ENCODE results near the gene TYRO3. TPM values are rescaled to one million over a fixed set of nuclear protein-coding genes. Genes with fewer than 3 reads are reported as not detected.

Gene TYRO3
- total and polyA plus RNA-seq, 2 of the 13 experiments (the other 11 are each of a cell fraction or from before 2014, with no cell fraction given), result 24.0 to 43.6 TPM

DNA sequence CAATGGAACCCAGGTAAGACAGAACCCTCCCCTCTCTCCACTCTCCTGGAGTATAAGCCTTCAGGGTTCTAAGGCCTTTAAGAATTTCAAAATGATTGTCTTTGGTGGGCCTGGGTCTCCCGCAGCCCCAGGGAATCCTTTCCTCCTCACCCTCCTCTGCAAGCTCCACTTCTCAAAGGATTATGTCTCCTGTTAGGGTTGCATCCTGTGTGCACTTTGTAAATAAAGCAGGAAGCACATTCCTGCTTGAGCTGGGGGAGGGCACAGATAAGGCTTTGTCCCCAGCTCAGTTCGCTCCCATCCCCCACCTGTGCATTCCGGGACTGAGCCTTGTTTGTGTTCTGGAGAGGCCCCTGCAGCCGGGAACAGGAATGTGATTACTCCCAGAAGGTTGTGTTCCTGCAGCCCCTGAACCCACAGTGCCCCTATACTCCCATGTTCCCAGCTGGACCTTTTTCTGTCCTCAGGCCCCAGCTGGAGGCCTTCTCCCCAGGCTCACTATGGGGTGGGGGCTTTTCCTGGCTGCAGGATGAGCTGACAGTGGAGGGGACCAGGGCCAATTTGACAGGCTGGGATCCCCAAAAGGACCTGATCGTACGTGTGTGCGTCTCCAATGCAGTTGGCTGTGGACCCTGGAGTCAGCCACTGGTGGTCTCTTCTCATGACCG lies 9.5 kb downstream of the TYRO3 start:
- Histone ChIP-seq H3K27me3 (ENCODE audit: control insufficient read depth in 1 of 2, insufficient read depth in 2 of 2, low read length in 2 of 2) (no peaks in the 10 kb centered on the region), H3K9me3 (ENCODE audit: low read length) (no peaks in the 10 kb centered on the region), H2AFZ (ENCODE audit: low read length) (no peak overlapping the region), H3K9ac (ENCODE audit: insufficient read depth, low read depth, low read length) (peak overlapping the region; percentile 69), H3K4me1 (ENCODE audit: insufficient read depth, low read length) (peaks cover 84% of the 10 kb centered on the region), H3K4me2 (ENCODE audit: low read depth, low read length) (peak overlapping the region; percentile 74), H3K4me3 (replicated peaks in 1 of 3; ENCODE audit: insufficient read depth in 1 of 3, low read depth in 2 of 3, low read length in 3 of 3) (peak overlapping the region in 2 of 3 experiments; percentile 14 to 54; a peak in 4 of 6 replicates), H4K20me1 (ENCODE audit: insufficient read depth, low read length) (no peaks in the 10 kb centered on the region), H3K27ac (ENCODE audit: extremely low read length, insufficient read depth, low read length) (peak overlapping the region; percentile 91), H3K36me3 (replicated peaks in 1 of 2; ENCODE audit: control insufficient read depth in 1 of 2, insufficient read depth in 2 of 2, low read length in 2 of 2) (peaks cover 17 to 20% of the 10 kb centered on the region in 2 experiments), H3K79me2 (ENCODE audit: insufficient read depth, low read length) (no peaks in the 10 kb centered on the region)
- POLR2A ChIA-PET, result interaction anchor here (0.6 to 2.7 kb wide), 19 partner anchors 9 to 451 kb away, joined by 3 to 32 read pairs (median 6); partner anchors contain the start of genes MGA, RPAP1 and TYRO3
- in situ Hi-C loops (cut with HindIII; ENCODE audit: extremely low pct_ligation_motif_present, low pct_unique_long_range_greater_than_20kb), result no loop called here
- WGBS (ENCODE audit: low lambda C conversion rate), result 12% methylated on average over 5 of the region's 8 CpGs
- no TSS peak for BruUV-seq (replicated peaks)
- intact Hi-C loops (cut with micrococcal nuclease; ENCODE audit: unreplicated experiment), result loop anchor here (1.0 kb wide), 1 partner anchor 11 kb away; no protein-coding TSS in a partner anchor
- DNase-seq (ENCODE audit: low spot score) (peak; percentile 98), FAIRE-seq (peak; percentile 99), ATAC-seq (peak; percentile 88)
- CTCF ChIA-PET (ENCODE audit: low intra/inter-chr PET ratio, low total read pairs), result interaction anchor here (1.6 kb wide), 1 partner anchor 11 kb away, joined by 6 read pairs; the partner anchor contains the start of gene TYRO3
- TF ChIP-seq NKX3-1 (CRISPR knock-in tag; IDR thresholded peaks at IDR 0.05), result peak; percentile 69
- TF ChIP-seq, protein P1, sequence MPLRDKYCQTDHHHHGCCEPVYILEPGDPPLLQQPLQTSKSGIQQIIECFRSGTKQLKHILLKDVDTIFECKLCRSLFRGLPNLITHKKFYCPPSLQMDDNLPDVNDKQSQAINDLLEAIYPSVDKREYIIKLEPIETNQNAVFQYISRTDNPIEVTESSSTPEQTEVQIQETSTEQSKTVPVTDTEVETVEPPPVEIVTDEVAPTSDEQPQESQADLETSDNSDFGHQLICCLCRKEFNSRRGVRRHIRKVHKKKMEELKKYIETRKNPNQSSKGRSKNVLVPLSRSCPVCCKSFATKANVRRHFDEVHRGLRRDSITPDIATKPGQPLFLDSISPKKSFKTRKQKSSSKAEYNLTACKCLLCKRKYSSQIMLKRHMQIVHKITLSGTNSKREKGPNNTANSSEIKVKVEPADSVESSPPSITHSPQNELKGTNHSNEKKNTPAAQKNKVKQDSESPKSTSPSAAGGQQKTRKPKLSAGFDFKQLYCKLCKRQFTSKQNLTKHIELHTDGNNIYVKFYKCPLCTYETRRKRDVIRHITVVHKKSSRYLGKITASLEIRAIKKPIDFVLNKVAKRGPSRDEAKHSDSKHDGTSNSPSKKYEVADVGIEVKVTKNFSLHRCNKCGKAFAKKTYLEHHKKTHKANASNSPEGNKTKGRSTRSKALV (CRISPR knock-in tag; IDR thresholded peaks at IDR 0.05), result peak; percentile 67
- TF ChIP-seq, protein P2, sequence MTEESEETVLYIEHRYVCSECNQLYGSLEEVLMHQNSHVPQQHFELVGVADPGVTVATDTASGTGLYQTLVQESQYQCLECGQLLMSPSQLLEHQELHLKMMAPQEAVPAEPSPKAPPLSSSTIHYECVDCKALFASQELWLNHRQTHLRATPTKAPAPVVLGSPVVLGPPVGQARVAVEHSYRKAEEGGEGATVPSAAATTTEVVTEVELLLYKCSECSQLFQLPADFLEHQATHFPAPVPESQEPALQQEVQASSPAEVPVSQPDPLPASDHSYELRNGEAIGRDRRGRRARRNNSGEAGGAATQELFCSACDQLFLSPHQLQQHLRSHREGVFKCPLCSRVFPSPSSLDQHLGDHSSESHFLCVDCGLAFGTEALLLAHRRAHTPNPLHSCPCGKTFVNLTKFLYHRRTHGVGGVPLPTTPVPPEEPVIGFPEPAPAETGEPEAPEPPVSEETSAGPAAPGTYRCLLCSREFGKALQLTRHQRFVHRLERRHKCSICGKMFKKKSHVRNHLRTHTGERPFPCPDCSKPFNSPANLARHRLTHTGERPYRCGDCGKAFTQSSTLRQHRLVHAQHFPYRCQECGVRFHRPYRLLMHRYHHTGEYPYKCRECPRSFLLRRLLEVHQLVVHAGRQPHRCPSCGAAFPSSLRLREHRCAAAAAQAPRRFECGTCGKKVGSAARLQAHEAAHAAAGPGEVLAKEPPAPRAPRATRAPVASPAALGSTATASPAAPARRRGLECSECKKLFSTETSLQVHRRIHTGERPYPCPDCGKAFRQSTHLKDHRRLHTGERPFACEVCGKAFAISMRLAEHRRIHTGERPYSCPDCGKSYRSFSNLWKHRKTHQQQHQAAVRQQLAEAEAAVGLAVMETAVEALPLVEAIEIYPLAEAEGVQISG (CRISPR knock-in tag; IDR thresholded peaks at IDR 0.05), result peak; percentile 64; the same call in 1 of the 2 replicates
- TF ChIP-seq, protein P3, sequence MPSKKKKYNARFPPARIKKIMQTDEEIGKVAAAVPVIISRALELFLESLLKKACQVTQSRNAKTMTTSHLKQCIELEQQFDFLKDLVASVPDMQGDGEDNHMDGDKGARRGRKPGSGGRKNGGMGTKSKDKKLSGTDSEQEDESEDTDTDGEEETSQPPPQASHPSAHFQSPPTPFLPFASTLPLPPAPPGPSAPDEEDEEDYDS (CRISPR knock-in tag; IDR thresholded peaks at IDR 0.05), result peak; percentile 64
- TF ChIP-seq, protein P4, sequence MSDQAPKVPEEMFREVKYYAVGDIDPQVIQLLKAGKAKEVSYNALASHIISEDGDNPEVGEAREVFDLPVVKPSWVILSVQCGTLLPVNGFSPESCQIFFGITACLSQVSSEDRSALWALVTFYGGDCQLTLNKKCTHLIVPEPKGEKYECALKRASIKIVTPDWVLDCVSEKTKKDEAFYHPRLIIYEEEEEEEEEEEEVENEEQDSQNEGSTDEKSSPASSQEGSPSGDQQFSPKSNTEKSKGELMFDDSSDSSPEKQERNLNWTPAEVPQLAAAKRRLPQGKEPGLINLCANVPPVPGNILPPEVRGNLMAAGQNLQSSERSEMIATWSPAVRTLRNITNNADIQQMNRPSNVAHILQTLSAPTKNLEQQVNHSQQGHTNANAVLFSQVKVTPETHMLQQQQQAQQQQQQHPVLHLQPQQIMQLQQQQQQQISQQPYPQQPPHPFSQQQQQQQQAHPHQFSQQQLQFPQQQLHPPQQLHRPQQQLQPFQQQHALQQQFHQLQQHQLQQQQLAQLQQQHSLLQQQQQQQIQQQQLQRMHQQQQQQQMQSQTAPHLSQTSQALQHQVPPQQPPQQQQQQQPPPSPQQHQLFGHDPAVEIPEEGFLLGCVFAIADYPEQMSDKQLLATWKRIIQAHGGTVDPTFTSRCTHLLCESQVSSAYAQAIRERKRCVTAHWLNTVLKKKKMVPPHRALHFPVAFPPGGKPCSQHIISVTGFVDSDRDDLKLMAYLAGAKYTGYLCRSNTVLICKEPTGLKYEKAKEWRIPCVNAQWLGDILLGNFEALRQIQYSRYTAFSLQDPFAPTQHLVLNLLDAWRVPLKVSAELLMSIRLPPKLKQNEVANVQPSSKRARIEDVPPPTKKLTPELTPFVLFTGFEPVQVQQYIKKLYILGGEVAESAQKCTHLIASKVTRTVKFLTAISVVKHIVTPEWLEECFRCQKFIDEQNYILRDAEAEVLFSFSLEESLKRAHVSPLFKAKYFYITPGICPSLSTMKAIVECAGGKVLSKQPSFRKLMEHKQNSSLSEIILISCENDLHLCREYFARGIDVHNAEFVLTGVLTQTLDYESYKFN (CRISPR knock-in tag; conservative IDR thresholded peaks at IDR 0.05), result peak; percentile 98
- TF ChIP-seq PPARG (CRISPR knock-in tag; conservative IDR thresholded peaks at IDR 0.05), result peak; percentile 75; the same call in 1 of the 2 replicates
- TF ChIP-seq ZNF333 (CRISPR knock-in tag; IDR thresholded peaks at IDR 0.05; ENCODE audit: borderline replicate concordance), result no peak
- TF ChIP-seq, protein P5, sequence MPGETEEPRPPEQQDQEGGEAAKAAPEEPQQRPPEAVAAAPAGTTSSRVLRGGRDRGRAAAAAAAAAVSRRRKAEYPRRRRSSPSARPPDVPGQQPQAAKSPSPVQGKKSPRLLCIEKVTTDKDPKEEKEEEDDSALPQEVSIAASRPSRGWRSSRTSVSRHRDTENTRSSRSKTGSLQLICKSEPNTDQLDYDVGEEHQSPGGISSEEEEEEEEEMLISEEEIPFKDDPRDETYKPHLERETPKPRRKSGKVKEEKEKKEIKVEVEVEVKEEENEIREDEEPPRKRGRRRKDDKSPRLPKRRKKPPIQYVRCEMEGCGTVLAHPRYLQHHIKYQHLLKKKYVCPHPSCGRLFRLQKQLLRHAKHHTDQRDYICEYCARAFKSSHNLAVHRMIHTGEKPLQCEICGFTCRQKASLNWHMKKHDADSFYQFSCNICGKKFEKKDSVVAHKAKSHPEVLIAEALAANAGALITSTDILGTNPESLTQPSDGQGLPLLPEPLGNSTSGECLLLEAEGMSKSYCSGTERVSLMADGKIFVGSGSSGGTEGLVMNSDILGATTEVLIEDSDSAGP (CRISPR knock-in tag; IDR thresholded peaks at IDR 0.05; ENCODE audit: borderline replicate concordance), result peak; percentile 59; the same call in 1 of the 2 replicates
- TF ChIP-seq XRCC5 (optimal IDR thresholded peaks at IDR 0.05; ENCODE audit: low read length), result peak; percentile 74
- peak; percentile 83 for TF ChIP-seq KAT8 (CRISPR knock-in tag; IDR thresholded peaks at IDR 0.05)
- TF ChIP-seq MATR3 (CRISPR knock-in tag; IDR thresholded peaks at IDR 0.05), result no peak
- TF ChIP-seq AHR (CRISPR knock-in tag; IDR thresholded peaks at IDR 0.05), result no peak; the same call in 1 of the 2 replicates
- TF ChIP-seq MBD4 (IDR thresholded peaks at IDR 0.05; ENCODE audit: borderline replicate concordance, low read length), result no peak

Measured in HepG2 (cell line).